Prostate gland (tissue), 2 donors: ENCODE results near the gene OR2B6.

Experiments
- CTCF ChIP-seq, 4 experiments: fragments of 200-600 bp in 2 of 4; fragments of 450-650 bp in 2 of 4; sonication (generic) in 2 of 4; IDR thresholded peaks; 1 replicate in 3 of 4; 2 replicates in 1 of 4; pipeline ENCODE4 v1.5.1; 2016 to 2019; ENCODE audit warnings: antibody characterized with exemption in 4 of 4, mild to moderate bottlenecking in 2 of 4, moderate library complexity in 2 of 4
- POLR2A ChIP-seq: fragments of 450-650 bp; IDR thresholded peaks from one replicate; pipeline ENCODE4 v1.6.1; 2016; ENCODE audit warnings: antibody characterized with exemption, mild to moderate bottlenecking
- POLR2AphosphoS5 ChIP-seq: sonication (generic); formaldehyde crosslinking; IDR thresholded peaks from one replicate; pipeline ENCODE4 v1.6.1; 2017; ENCODE audit warnings: antibody characterized with exemption

- TF ChIP-seq CTCF (IDR thresholded peaks at IDR 0.05) (no peak), POLR2AphosphoS5 (no peak), POLR2A (no peak)
Observed at GRCh38 chr6:27931209-27931608, 25.8 kb upstream of the OR2B6 start.
